ENCODE results near the gene AGK.

DNA sequence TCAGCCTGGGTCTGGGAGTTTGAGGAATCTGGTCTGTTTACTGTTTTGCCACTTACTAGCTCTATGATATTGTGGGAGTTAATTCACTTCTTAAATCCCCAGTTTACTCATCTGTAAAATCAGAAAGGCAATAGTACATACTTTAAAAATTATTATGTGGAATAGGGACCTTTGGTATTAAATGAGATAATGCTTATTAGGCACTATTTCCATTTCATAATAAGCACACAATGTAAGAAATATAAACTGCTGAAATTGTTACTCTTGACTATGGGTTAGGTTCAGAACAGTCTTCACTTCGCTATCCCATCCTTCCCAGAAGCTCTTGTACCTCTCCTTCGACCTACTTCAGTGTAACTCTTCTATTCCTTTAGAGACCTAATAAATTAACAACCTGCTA, 47.2 kb downstream of the AGK start:
- TF ChIP-seq POLR2A (IDR thresholded peaks at IDR 0.05) (no peak), POLR2AphosphoS5 (IDR thresholded peaks at IDR 0.05) (no peak)
- TF ChIP-seq, protein P1, sequence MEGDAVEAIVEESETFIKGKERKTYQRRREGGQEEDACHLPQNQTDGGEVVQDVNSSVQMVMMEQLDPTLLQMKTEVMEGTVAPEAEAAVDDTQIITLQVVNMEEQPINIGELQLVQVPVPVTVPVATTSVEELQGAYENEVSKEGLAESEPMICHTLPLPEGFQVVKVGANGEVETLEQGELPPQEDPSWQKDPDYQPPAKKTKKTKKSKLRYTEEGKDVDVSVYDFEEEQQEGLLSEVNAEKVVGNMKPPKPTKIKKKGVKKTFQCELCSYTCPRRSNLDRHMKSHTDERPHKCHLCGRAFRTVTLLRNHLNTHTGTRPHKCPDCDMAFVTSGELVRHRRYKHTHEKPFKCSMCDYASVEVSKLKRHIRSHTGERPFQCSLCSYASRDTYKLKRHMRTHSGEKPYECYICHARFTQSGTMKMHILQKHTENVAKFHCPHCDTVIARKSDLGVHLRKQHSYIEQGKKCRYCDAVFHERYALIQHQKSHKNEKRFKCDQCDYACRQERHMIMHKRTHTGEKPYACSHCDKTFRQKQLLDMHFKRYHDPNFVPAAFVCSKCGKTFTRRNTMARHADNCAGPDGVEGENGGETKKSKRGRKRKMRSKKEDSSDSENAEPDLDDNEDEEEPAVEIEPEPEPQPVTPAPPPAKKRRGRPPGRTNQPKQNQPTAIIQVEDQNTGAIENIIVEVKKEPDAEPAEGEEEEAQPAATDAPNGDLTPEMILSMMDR (IDR thresholded peaks at IDR 0.05) = no peak

Data from breast epithelium (tissue), 3 donors.